H1 (cell line): ENCODE measurements around the gene P2RX2. TPM values are rescaled to one million over a fixed set of nuclear protein-coding genes. Genes with fewer than 3 reads are reported as not detected.

Source experiments
- CTCF ChIA-PET: fragments of 300-600 bp; sonication (Branson Sonifier 250); formaldehyde crosslinking; loops from one replicate; lab custom pipeline; 2021; ENCODE audit not compliant: partially characterized antibody; lab: Charles Lee
- POLR2A ChIA-PET: fragments of 300-600 bp; sonication (Branson Sonifier 250); formaldehyde crosslinking; loops from one replicate; lab custom pipeline; 2021; ENCODE audit warnings: inconsistent platforms; ENCODE audit not compliant: partially characterized antibody; lab: Charles Lee
- DNase-seq, 2 experiments: peaks; one replicate each; pipeline versions ENCODE4 v3.0.0 to v3.0.0-alpha.2; 2010 to 2022; ENCODE audit warnings: low spot score in 2 of 2, low read depth in 1 of 2, mixed read lengths in 1 of 2
- FAIRE-seq: peaks from 2 replicates; lab custom pipeline; 2011; peaks lifted over from hg19 to GRCh38; lab: Jason Lieb, UNC
- H2AFZ ChIP-seq: 2 replicates; pipeline ENCODE4 v1.8.1; 2012; ENCODE audit warnings: low read length, inconsistent platforms
- H2AK5ac ChIP-seq: 2 replicates; pipeline ENCODE4 v1.6.1; 2013; ENCODE audit warnings: low read depth, low read length
- H2BK120ac ChIP-seq: replicated peaks from 2 replicates; pipeline ENCODE3; 2013; ENCODE audit warnings: low read depth, low read length, inconsistent platforms
- H2BK12ac ChIP-seq: 2 replicates; pipeline ENCODE4 v1.6.1; 2013; ENCODE audit warnings: low read depth, low read length
- H2BK15ac ChIP-seq: 2 replicates; pipeline ENCODE4 v1.6.1; 2013; ENCODE audit warnings: low read length
- H2BK20ac ChIP-seq: 2 replicates; pipeline ENCODE4 v1.6.1; 2013; ENCODE audit warnings: low read length
- H2BK5ac ChIP-seq: 2 replicates; pipeline ENCODE4 v1.6.1; 2013; ENCODE audit warnings: low read depth, low read length
- H3K14ac ChIP-seq: 2 replicates; pipeline ENCODE4 v1.6.1; 2013; ENCODE audit warnings: inconsistent platforms; ENCODE audit not compliant: insufficient read length
- H3K18ac ChIP-seq: 2 replicates; pipeline ENCODE4 v1.6.1; 2013; ENCODE audit warnings: low read length; ENCODE audit errors: extremely low read depth
- H3K23ac ChIP-seq: 2 replicates; pipeline ENCODE4 v1.6.1; 2013; ENCODE audit warnings: inconsistent platforms; ENCODE audit not compliant: insufficient read length
- H3K23me2 ChIP-seq: 2 replicates; pipeline ENCODE4 v1.6.1; 2013; ENCODE audit warnings: low read depth, low read length
- H3K27ac ChIP-seq: 2 replicates; pipeline ENCODE4 v1.6.1; 2011; ENCODE audit warnings: low read depth, low read length, inconsistent platforms
- H3K27me3 ChIP-seq, 4 experiments: replicated peaks in 1 of 4; 1 replicate in 1 of 4; 2 replicates in 3 of 4; pipeline versions ENCODE4 v1.6.1 to v1.8.1; 2011 to 2013; ENCODE audit warnings: low read length in 3 of 4, mild to moderate bottlenecking in 3 of 4, inconsistent platforms in 2 of 4, mixed read lengths in 2 of 4, moderate library complexity in 1 of 4; ENCODE audit not compliant: control insufficient read depth in 3 of 4, insufficient read depth in 3 of 4; ENCODE audit errors: extremely low read depth in 1 of 4
- H3K36me3 ChIP-seq, 4 experiments: 2 replicates each; pipeline versions ENCODE4 v1.6.1 to v1.8.1; 2011 to 2013; ENCODE audit warnings: mild to moderate bottlenecking in 4 of 4, low read length in 3 of 4, moderate library complexity in 2 of 4, control low read depth in 1 of 4, inconsistent platforms in 1 of 4; ENCODE audit not compliant: insufficient read depth in 4 of 4, control insufficient read depth in 2 of 4
- H3K4ac ChIP-seq: replicated peaks from 2 replicates; pipeline ENCODE3; 2013; ENCODE audit warnings: low read length, low read depth, mixed read lengths, inconsistent platforms; ENCODE audit not compliant: insufficient read length
- H3K4me1 ChIP-seq, 4 experiments: replicated peaks in 1 of 4; 1 replicate in 1 of 4; 2 replicates in 3 of 4; pipeline versions ENCODE4 v1.6.1 to v1.8.1; 2011 to 2013; ENCODE audit warnings: low read length in 3 of 4, inconsistent platforms in 2 of 4, mixed read lengths in 1 of 4; ENCODE audit not compliant: insufficient read depth in 4 of 4, control insufficient read depth in 3 of 4
- H3K4me2 ChIP-seq, 2 experiments: 2 replicates each; pipeline versions ENCODE4 v1.6.1 to v1.8.1; 2011 to 2013; ENCODE audit warnings: low read depth in 2 of 2, low read length in 2 of 2, control low read depth in 1 of 2, inconsistent platforms in 1 of 2, mild to moderate bottlenecking in 1 of 2; ENCODE audit not compliant: insufficient read depth in 1 of 2
- H3K4me3 ChIP-seq, 4 experiments: fragments of 200-600, 300-600 bp in 1 of 4; sonication (generic), shearing (Covaris generic), sonication (Bioruptor Twin) in 1 of 4; 2 replicates each; pipeline versions ENCODE4 v1.5.1 to v1.8.1; 2011 to 2016; ENCODE audit warnings: low read length in 4 of 4, low read depth in 3 of 4, control low read depth in 2 of 4, inconsistent platforms in 2 of 4, mild to moderate bottlenecking in 2 of 4, mixed read lengths in 1 of 4, moderate library complexity in 1 of 4; ENCODE audit not compliant: insufficient read depth in 2 of 4; ENCODE audit errors: extremely low read depth in 1 of 4
- H3K56ac ChIP-seq: replicated peaks from 2 replicates; pipeline ENCODE3; 2013; ENCODE audit warnings: low read depth, mild to moderate bottlenecking, mixed read lengths, low read length, inconsistent platforms; ENCODE audit not compliant: insufficient read length
- H3K79me1 ChIP-seq: 2 replicates; pipeline ENCODE4 v1.6.1; 2013; ENCODE audit warnings: low read depth, low read length, control low read depth
- H3K79me2 ChIP-seq, 2 experiments: 2 replicates each; pipeline versions ENCODE4 v1.6.1 to v1.8.1; 2012 to 2013; ENCODE audit warnings: low read length in 2 of 2, mild to moderate bottlenecking in 2 of 2, inconsistent platforms in 1 of 2; ENCODE audit not compliant: insufficient read depth in 2 of 2, control insufficient read depth in 1 of 2
- H3K9ac ChIP-seq, 4 experiments: replicated peaks in 1 of 4; 1 replicate in 1 of 4; 2 replicates in 3 of 4; pipeline versions ENCODE4 v1.6.1 to v1.8.1; 2011 to 2013; ENCODE audit warnings: low read depth in 3 of 4, low read length in 3 of 4, control low read depth in 2 of 4, mild to moderate bottlenecking in 2 of 4, moderate library complexity in 2 of 4, inconsistent platforms in 1 of 4; ENCODE audit errors: extremely low read depth in 1 of 4
- H3K9me3 ChIP-seq, 2 experiments: 2 replicates each; pipeline versions ENCODE4 v1.6.1 to v1.8.1; 2012 to 2013; ENCODE audit warnings: mild to moderate bottlenecking in 2 of 2, moderate library complexity in 2 of 2, control low read depth in 1 of 2, inconsistent platforms in 1 of 2, low read depth in 1 of 2, low read length in 1 of 2, mixed read lengths in 1 of 2; ENCODE audit not compliant: insufficient read depth in 2 of 2
- H4K20me1 ChIP-seq, 2 experiments: replicated peaks in 1 of 2; 2 replicates each; pipeline versions ENCODE3 to v1.8.1; 2011 to 2013; ENCODE audit warnings: inconsistent platforms in 2 of 2, low read length in 2 of 2, mild to moderate bottlenecking in 1 of 2; ENCODE audit not compliant: insufficient read depth in 2 of 2, control insufficient read depth in 1 of 2
- H4K5ac ChIP-seq: 2 replicates; pipeline ENCODE4 v1.6.1; 2013; ENCODE audit warnings: low read length, low read depth, mixed read lengths, inconsistent platforms; ENCODE audit not compliant: insufficient read length
- H4K8ac ChIP-seq: 2 replicates; pipeline ENCODE4 v1.8.0; 2013; ENCODE audit warnings: mild to moderate bottlenecking, moderate library complexity, low read length, inconsistent platforms; ENCODE audit not compliant: insufficient read depth; ENCODE audit errors: extremely low read depth
- H4K91ac ChIP-seq: replicated peaks from 2 replicates; pipeline ENCODE3; 2013; ENCODE audit warnings: low read length, mixed read lengths, inconsistent platforms; ENCODE audit not compliant: insufficient read length
- CTCF ChIP-seq, 3 experiments: IDR thresholded peaks; 1 replicate in 2 of 3; 2 replicates in 1 of 3; pipeline versions ENCODE4 v1.5.1 to v1.6.1; 2011; ENCODE audit warnings: low read length in 3 of 3, mild to moderate bottlenecking in 3 of 3, inconsistent platforms in 2 of 3, low read depth in 1 of 3, moderate library complexity in 1 of 3; ENCODE audit not compliant: insufficient read depth in 1 of 3; ENCODE audit errors: control extremely low read depth in 1 of 3
- GTF2F1 ChIP-seq: IDR thresholded peaks from 2 replicates; pipeline ENCODE4 v1.6.1; 2012; ENCODE audit warnings: low read depth, low read length, improper control_type of control experiment, borderline replicate concordance
- MAX ChIP-seq: IDR thresholded peaks from 2 replicates; pipeline ENCODE4 v1.6.1; 2012; ENCODE audit warnings: inconsistent platforms
- POU5F1 ChIP-seq: IDR thresholded peaks from 2 replicates; pipeline ENCODE4 v1.6.1; 2011; ENCODE audit warnings: low read depth, mild to moderate bottlenecking, low read length, moderate library complexity
- RAD21 ChIP-seq, 2 experiments: IDR thresholded peaks in 1 of 2; conservative IDR thresholded peaks in 1 of 2; 2 replicates each; pipeline ENCODE4 v1.6.1; 2011; ENCODE audit warnings: low read depth in 2 of 2, low read length in 2 of 2, improper control_type of control experiment in 1 of 2, inconsistent platforms in 1 of 2, mild to moderate bottlenecking in 1 of 2, moderate library complexity in 1 of 2
- SP4 ChIP-seq: IDR thresholded peaks from 2 replicates; pipeline ENCODE4 v1.6.1; 2012; ENCODE audit warnings: low read length, inconsistent platforms
- SUZ12 ChIP-seq: fragments of 200-600 bp; sonication (generic); IDR thresholded peaks from 2 replicates; pipeline ENCODE4 v1.6.1; 2012; ENCODE audit warnings: mild to moderate bottlenecking, inconsistent platforms, low read length, moderate library complexity, mixed read lengths
- WGBS, 2 experiments: shearing (Covaris generic) in 1 of 2; methylation state at CpG; one replicate each; pipeline versions ENCODE4 v1.1.6 to v1.1.7; 2013 to 2015; ENCODE audit warnings: low lambda C conversion rate in 2 of 2, mixed read lengths in 2 of 2, inconsistent platforms in 1 of 2, low coverage in 1 of 2, missing lambda C conversion rate in 1 of 2; ENCODE audit not compliant: insufficient replicate concordance in 2 of 2, insufficient coverage in 1 of 2, insufficient read length in 1 of 2; ENCODE audit errors: extremely low coverage in 1 of 2, missing lambda C conversion rate in 1 of 2; 5-methylcytosine and 5-hydroxymethylcytosine counted together
- polyA plus RNA-seq, 7 experiments: library from polyadenylated mRNA; depleted of rRNA in 3 of 7; stranded (reverse) in 5 of 7; unstranded in 2 of 7; fragments of >200 nt in 5 of 7; fragments of 200-250 nt in 2 of 7; gene quantifications; 1 replicate in 5 of 7; 2 replicates in 1 of 7; 4 replicates in 1 of 7; pipeline versions ENCODE4 v1.2.1 to v1.2.3, GENCODE V29; 2011 to 2013; ENCODE audit warnings: missing spikeins in 2 of 7, mixed read lengths in 2 of 7
- total RNA-seq: library from RNA; stranded (reverse); fragmentation: NEBNext Ultra II Directional; extraction: Animal tissue kit (Norgen Biotek cat#: 25700); gene quantifications from 2 replicates; pipeline ENCODE4 v1.2.1, GENCODE V29; 2021

Gene P2RX2
- total and polyA plus RNA-seq, 2 of the 8 experiments (the other 6 are each of a cell fraction or from before 2014, with no cell fraction given) = 0.84 to 2.2 TPM

- no peak overlapping the region for H3K9ac ChIP-seq
- no peaks in the 10 kb centered on the region for H3K9me3 ChIP-seq
- TF ChIP-seq GTF2F1 (no peak), CTCF (IDR thresholded peaks at IDR 0.05; ENCODE audit: control extremely low read depth in 1 of 3, insufficient read depth in 1 of 3, low read depth in 1 of 3, low read length in 3 of 3) (no peak), RAD21 (IDR thresholded peaks at IDR 0.05 in 1 of 2, conservative IDR thresholded peaks at IDR 0.05 in 1 of 2; ENCODE audit: low read depth in 2 of 2, low read length in 2 of 2) (no peak), SUZ12 (no peak), POU5F1 (no peak), SP4 (no peak), MAX (no peak)
- POLR2A ChIA-PET = interaction anchor here (0.9 to 1.0 kb wide), 2 partner anchors 15 to 106 kb away, joined by 3 read pairs; no protein-coding TSS in a partner anchor
- H3K36me3 ChIP-seq = peaks cover 27 to 60% (median 55%) of the 10 kb centered on the region in 4 experiments
- H4K20me1 ChIP-seq = peaks cover 0 to 13% of the 10 kb centered on the region in 2 experiments
- no peak overlapping the region for H3K4ac ChIP-seq
- no peak overlapping the region for H4K91ac ChIP-seq
- WGBS, 2 experiments = 86% methylated on average over 10 of the region's 10 CpGs; no CpG with 5 or more reads in 1 of the 2 experiments
- DNase-seq (no peak), FAIRE-seq (no peak)
- no peak overlapping the region for H3K18ac ChIP-seq
- H3K27ac ChIP-seq = no peak overlapping the region
- no peak overlapping the region for H2BK120ac ChIP-seq
- H3K56ac ChIP-seq = no peak overlapping the region
- no peak overlapping the region for H2BK12ac ChIP-seq
- H2BK5ac ChIP-seq = no peak overlapping the region
- H2AK5ac ChIP-seq = no peak overlapping the region
- no peaks in the 10 kb centered on the region for H3K27me3 ChIP-seq
- no peaks in the 10 kb centered on the region for H3K79me1 ChIP-seq
- no peak overlapping the region for H3K4me3 ChIP-seq
- no peak overlapping the region for H4K8ac ChIP-seq
- no peaks in the 10 kb centered on the region for H3K4me1 ChIP-seq
- H2BK20ac ChIP-seq = no peak overlapping the region
- CTCF ChIA-PET = interaction anchor here (0.7 to 8.0 kb wide), 3 partner anchors 12 to 29 kb away, joined by 3 to 61 read pairs (median 3); no protein-coding TSS in a partner anchor
- no peak overlapping the region for H2BK15ac ChIP-seq
- H3K4me2 ChIP-seq = no peak overlapping the region
- no peak overlapping the region for H2AFZ ChIP-seq
- no peaks in the 10 kb centered on the region for H3K23me2 ChIP-seq
- no peaks in the 10 kb centered on the region for H3K79me2 ChIP-seq
- no peak overlapping the region for H3K14ac ChIP-seq
- H4K5ac ChIP-seq = no peak overlapping the region
- H3K23ac ChIP-seq = no peak overlapping the region
Measured at GRCh38 chr12:132647858-132648257, 29.3 kb downstream of the P2RX2 start.
